H1 (cell line): ENCODE measurements around the gene LRPAP1. TPM values are rescaled to one million over a fixed set of nuclear protein-coding genes. Genes with fewer than 3 reads are reported as not detected.

ENCODE experiments used
- CTCF ChIA-PET: fragments of 300-600 bp; sonication (Branson Sonifier 250); formaldehyde crosslinking; loops from one replicate; lab custom pipeline; 2021; ENCODE audit not compliant: partially characterized antibody; lab: Charles Lee
- POLR2A ChIA-PET: fragments of 300-600 bp; sonication (Branson Sonifier 250); formaldehyde crosslinking; loops from one replicate; lab custom pipeline; 2021; ENCODE audit warnings: inconsistent platforms; ENCODE audit not compliant: partially characterized antibody; lab: Charles Lee
- DNase-seq, 2 experiments: peaks; one replicate each; pipeline versions ENCODE4 v3.0.0 to v3.0.0-alpha.2; 2010 to 2022; ENCODE audit warnings: low spot score in 2 of 2, low read depth in 1 of 2, mixed read lengths in 1 of 2
- FAIRE-seq: peaks from 2 replicates; lab custom pipeline; 2011; peaks lifted over from hg19 to GRCh38; lab: Jason Lieb, UNC
- H2AFZ ChIP-seq: 2 replicates; pipeline ENCODE4 v1.8.1; 2012; ENCODE audit warnings: low read length, inconsistent platforms
- H2AK5ac ChIP-seq: 2 replicates; pipeline ENCODE4 v1.6.1; 2013; ENCODE audit warnings: low read depth, low read length
- H2BK120ac ChIP-seq: replicated peaks from 2 replicates; pipeline ENCODE3; 2013; ENCODE audit warnings: low read depth, low read length, inconsistent platforms
- H2BK12ac ChIP-seq: 2 replicates; pipeline ENCODE4 v1.6.1; 2013; ENCODE audit warnings: low read depth, low read length
- H2BK15ac ChIP-seq: 2 replicates; pipeline ENCODE4 v1.6.1; 2013; ENCODE audit warnings: low read length
- H2BK20ac ChIP-seq: 2 replicates; pipeline ENCODE4 v1.6.1; 2013; ENCODE audit warnings: low read length
- H2BK5ac ChIP-seq: 2 replicates; pipeline ENCODE4 v1.6.1; 2013; ENCODE audit warnings: low read depth, low read length
- H3K14ac ChIP-seq: 2 replicates; pipeline ENCODE4 v1.6.1; 2013; ENCODE audit warnings: inconsistent platforms; ENCODE audit not compliant: insufficient read length
- H3K18ac ChIP-seq: 2 replicates; pipeline ENCODE4 v1.6.1; 2013; ENCODE audit warnings: low read length; ENCODE audit errors: extremely low read depth
- H3K23ac ChIP-seq: 2 replicates; pipeline ENCODE4 v1.6.1; 2013; ENCODE audit warnings: inconsistent platforms; ENCODE audit not compliant: insufficient read length
- H3K23me2 ChIP-seq: 2 replicates; pipeline ENCODE4 v1.6.1; 2013; ENCODE audit warnings: low read depth, low read length
- H3K27ac ChIP-seq: 2 replicates; pipeline ENCODE4 v1.6.1; 2011; ENCODE audit warnings: low read depth, low read length, inconsistent platforms
- H3K27me3 ChIP-seq, 4 experiments: replicated peaks in 1 of 4; 1 replicate in 1 of 4; 2 replicates in 3 of 4; pipeline versions ENCODE4 v1.6.1 to v1.8.1; 2011 to 2013; ENCODE audit warnings: low read length in 3 of 4, mild to moderate bottlenecking in 3 of 4, inconsistent platforms in 2 of 4, mixed read lengths in 2 of 4, moderate library complexity in 1 of 4; ENCODE audit not compliant: control insufficient read depth in 3 of 4, insufficient read depth in 3 of 4; ENCODE audit errors: extremely low read depth in 1 of 4
- H3K36me3 ChIP-seq, 4 experiments: 2 replicates each; pipeline versions ENCODE4 v1.6.1 to v1.8.1; 2011 to 2013; ENCODE audit warnings: mild to moderate bottlenecking in 4 of 4, low read length in 3 of 4, moderate library complexity in 2 of 4, control low read depth in 1 of 4, inconsistent platforms in 1 of 4; ENCODE audit not compliant: insufficient read depth in 4 of 4, control insufficient read depth in 2 of 4
- H3K4ac ChIP-seq: replicated peaks from 2 replicates; pipeline ENCODE3; 2013; ENCODE audit warnings: low read length, low read depth, mixed read lengths, inconsistent platforms; ENCODE audit not compliant: insufficient read length
- H3K4me1 ChIP-seq, 4 experiments: replicated peaks in 1 of 4; 1 replicate in 1 of 4; 2 replicates in 3 of 4; pipeline versions ENCODE4 v1.6.1 to v1.8.1; 2011 to 2013; ENCODE audit warnings: low read length in 3 of 4, inconsistent platforms in 2 of 4, mixed read lengths in 1 of 4; ENCODE audit not compliant: insufficient read depth in 4 of 4, control insufficient read depth in 3 of 4
- H3K4me2 ChIP-seq, 2 experiments: 2 replicates each; pipeline versions ENCODE4 v1.6.1 to v1.8.1; 2011 to 2013; ENCODE audit warnings: low read depth in 2 of 2, low read length in 2 of 2, control low read depth in 1 of 2, inconsistent platforms in 1 of 2, mild to moderate bottlenecking in 1 of 2; ENCODE audit not compliant: insufficient read depth in 1 of 2
- H3K4me3 ChIP-seq, 4 experiments: fragments of 200-600, 300-600 bp in 1 of 4; sonication (generic), shearing (Covaris generic), sonication (Bioruptor Twin) in 1 of 4; 2 replicates each; pipeline versions ENCODE4 v1.5.1 to v1.8.1; 2011 to 2016; ENCODE audit warnings: low read length in 4 of 4, low read depth in 3 of 4, control low read depth in 2 of 4, inconsistent platforms in 2 of 4, mild to moderate bottlenecking in 2 of 4, mixed read lengths in 1 of 4, moderate library complexity in 1 of 4; ENCODE audit not compliant: insufficient read depth in 2 of 4; ENCODE audit errors: extremely low read depth in 1 of 4
- H3K56ac ChIP-seq: replicated peaks from 2 replicates; pipeline ENCODE3; 2013; ENCODE audit warnings: low read depth, mild to moderate bottlenecking, mixed read lengths, low read length, inconsistent platforms; ENCODE audit not compliant: insufficient read length
- H3K79me1 ChIP-seq: 2 replicates; pipeline ENCODE4 v1.6.1; 2013; ENCODE audit warnings: low read depth, low read length, control low read depth
- H3K79me2 ChIP-seq, 2 experiments: 2 replicates each; pipeline versions ENCODE4 v1.6.1 to v1.8.1; 2012 to 2013; ENCODE audit warnings: low read length in 2 of 2, mild to moderate bottlenecking in 2 of 2, inconsistent platforms in 1 of 2; ENCODE audit not compliant: insufficient read depth in 2 of 2, control insufficient read depth in 1 of 2
- H3K9ac ChIP-seq, 4 experiments: replicated peaks in 1 of 4; 1 replicate in 1 of 4; 2 replicates in 3 of 4; pipeline versions ENCODE4 v1.6.1 to v1.8.1; 2011 to 2013; ENCODE audit warnings: low read depth in 3 of 4, low read length in 3 of 4, control low read depth in 2 of 4, mild to moderate bottlenecking in 2 of 4, moderate library complexity in 2 of 4, inconsistent platforms in 1 of 4; ENCODE audit errors: extremely low read depth in 1 of 4
- H3K9me3 ChIP-seq, 2 experiments: 2 replicates each; pipeline versions ENCODE4 v1.6.1 to v1.8.1; 2012 to 2013; ENCODE audit warnings: mild to moderate bottlenecking in 2 of 2, moderate library complexity in 2 of 2, control low read depth in 1 of 2, inconsistent platforms in 1 of 2, low read depth in 1 of 2, low read length in 1 of 2, mixed read lengths in 1 of 2; ENCODE audit not compliant: insufficient read depth in 2 of 2
- H4K20me1 ChIP-seq, 2 experiments: replicated peaks in 1 of 2; 2 replicates each; pipeline versions ENCODE3 to v1.8.1; 2011 to 2013; ENCODE audit warnings: inconsistent platforms in 2 of 2, low read length in 2 of 2, mild to moderate bottlenecking in 1 of 2; ENCODE audit not compliant: insufficient read depth in 2 of 2, control insufficient read depth in 1 of 2
- H4K5ac ChIP-seq: 2 replicates; pipeline ENCODE4 v1.6.1; 2013; ENCODE audit warnings: low read length, low read depth, mixed read lengths, inconsistent platforms; ENCODE audit not compliant: insufficient read length
- H4K8ac ChIP-seq: 2 replicates; pipeline ENCODE4 v1.8.0; 2013; ENCODE audit warnings: mild to moderate bottlenecking, moderate library complexity, low read length, inconsistent platforms; ENCODE audit not compliant: insufficient read depth; ENCODE audit errors: extremely low read depth
- H4K91ac ChIP-seq: replicated peaks from 2 replicates; pipeline ENCODE3; 2013; ENCODE audit warnings: low read length, mixed read lengths, inconsistent platforms; ENCODE audit not compliant: insufficient read length
- CBX8 ChIP-seq: fragments of 300-800, 300-1000 bp; sonication (generic); IDR thresholded peaks from 2 replicates; pipeline ENCODE4 v1.7.1; 2016; ENCODE audit warnings: low read depth, low read length, borderline replicate concordance
- HDAC2 ChIP-seq, 2 experiments: fragments of 300-600 bp in 1 of 2; sonication (generic) in 1 of 2; IDR thresholded peaks; 2 replicates each; pipeline ENCODE4 v1.6.1; 2011 to 2012; ENCODE audit warnings: low read depth in 2 of 2, low read length in 2 of 2, mild to moderate bottlenecking in 2 of 2, moderate library complexity in 2 of 2, borderline replicate concordance in 1 of 2, inconsistent platforms in 1 of 2
- HDAC6 ChIP-seq: IDR thresholded peaks from one replicate; pipeline ENCODE4 v1.7.1; 2012; ENCODE audit warnings: low read depth, mild to moderate bottlenecking, inconsistent platforms, low read length, moderate library complexity
- WGBS, 2 experiments: shearing (Covaris generic) in 1 of 2; methylation state at CpG; one replicate each; pipeline versions ENCODE4 v1.1.6 to v1.1.7; 2013 to 2015; ENCODE audit warnings: low lambda C conversion rate in 2 of 2, mixed read lengths in 2 of 2, inconsistent platforms in 1 of 2, low coverage in 1 of 2, missing lambda C conversion rate in 1 of 2; ENCODE audit not compliant: insufficient replicate concordance in 2 of 2, insufficient coverage in 1 of 2, insufficient read length in 1 of 2; ENCODE audit errors: extremely low coverage in 1 of 2, missing lambda C conversion rate in 1 of 2; 5-methylcytosine and 5-hydroxymethylcytosine counted together
- polyA plus RNA-seq, 7 experiments: library from polyadenylated mRNA; depleted of rRNA in 3 of 7; stranded (reverse) in 5 of 7; unstranded in 2 of 7; fragments of >200 nt in 5 of 7; fragments of 200-250 nt in 2 of 7; gene quantifications; 1 replicate in 5 of 7; 2 replicates in 1 of 7; 4 replicates in 1 of 7; pipeline versions ENCODE4 v1.2.1 to v1.2.3, GENCODE V29; 2011 to 2013; ENCODE audit warnings: missing spikeins in 2 of 7, mixed read lengths in 2 of 7
- total RNA-seq: library from RNA; stranded (reverse); fragmentation: NEBNext Ultra II Directional; extraction: Animal tissue kit (Norgen Biotek cat#: 25700); gene quantifications from 2 replicates; pipeline ENCODE4 v1.2.1, GENCODE V29; 2021

LRPAP1 gene
- total and polyA plus RNA-seq, 2 of the 8 experiments (the other 6 are each of a cell fraction or from before 2014, with no cell fraction given) = 31.1 to 101 TPM

GRCh38 chr4:3522326-3522640, 9.9 kb downstream of the LRPAP1 start:
- H3K27ac ChIP-seq = no peak overlapping the region
- no peak overlapping the region for H3K4me2 ChIP-seq
- no peak overlapping the region for H2BK15ac ChIP-seq
- FAIRE-seq (no peak), DNase-seq (no peak)
- 77% methylated on average over 9 of the region's 15 CpGs; no CpG with 5 or more reads in 1 of the 2 experiments for WGBS, 2 experiments
- H2AK5ac ChIP-seq = no peak overlapping the region
- H3K27me3 ChIP-seq = no peaks in the 10 kb centered on the region
- H3K79me1 ChIP-seq = peaks cover 12% of the 10 kb centered on the region
- no peak overlapping the region for H2BK120ac ChIP-seq
- H2BK5ac ChIP-seq = no peak overlapping the region
- peaks cover 0 to 3% (median 0%) of the 10 kb centered on the region in 4 experiments; a peak in 1 of 7 replicates for H3K4me1 ChIP-seq
- no peak overlapping the region for H3K18ac ChIP-seq
- no peak overlapping the region for H3K56ac ChIP-seq
- no peak overlapping the region for H3K23ac ChIP-seq
- no peaks in the 10 kb centered on the region; a peak in 1 of 4 replicates for H3K79me2 ChIP-seq
- no peak overlapping the region for H4K8ac ChIP-seq
- H3K14ac ChIP-seq = no peak overlapping the region
- POLR2A ChIA-PET = interaction anchor here (1.0 kb wide), 1 partner anchor 9 kb away, joined by 5 read pairs; no protein-coding TSS in a partner anchor
- no peaks in the 10 kb centered on the region for H3K23me2 ChIP-seq
- no peak overlapping the region for H4K91ac ChIP-seq
- H3K36me3 ChIP-seq = peaks cover 11 to 54% (median 31%) of the 10 kb centered on the region in 4 experiments; a peak in 6 of 8 replicates
- no peak overlapping the region for H2AFZ ChIP-seq
- H3K4me3 ChIP-seq = no peak overlapping the region
- H2BK20ac ChIP-seq = no peak overlapping the region
- H3K4ac ChIP-seq = no peak overlapping the region
- H3K9me3 ChIP-seq = no peaks in the 10 kb centered on the region
- CTCF ChIA-PET = no interaction called here
- H2BK12ac ChIP-seq = no peak overlapping the region
- TF ChIP-seq CBX8 (no peak), HDAC6 (no peak), HDAC2 (IDR thresholded peaks at IDR 0.05; ENCODE audit: borderline replicate concordance in 1 of 2, low read depth in 2 of 2, low read length in 2 of 2) (no peak)
- H4K5ac ChIP-seq = no peak overlapping the region
- H3K9ac ChIP-seq = no peak overlapping the region
- H4K20me1 ChIP-seq = peaks cover 15 to 46% of the 10 kb centered on the region in 2 experiments
